IPS-11a (cell line): ENCODE results near the gene BAZ2B.
"Not testable (repeated sequence)": the region's sequence is repeated elsewhere in the genome, so short reads cannot be mapped to it uniquely, and the experiment has no call there.

Source experiments
- H3K4me3 ChIP-seq: one replicate; pipeline ENCODE4 v1.5.1; 2013; ENCODE audit warnings: low read depth, low read length, control low read depth

Gene BAZ2B

GRCh38 chr2:159616286-159616701 is at the start of gene BAZ2B:
BAZ2B (minus strand) TSS chr2:159616548; CDS start chr2:159478719, 137,829 bp downstream.
- peak within 1 kb of the TSS; percentile 91 for H3K4me3 ChIP-seq

- H3K4me3 ChIP-seq, result no peak overlapping the region
Measured at GRCh38 chr2:159661286-159661685, 44.9 kb upstream of the BAZ2B start.

GRCh38 chr2:159658881-159659873 is 42.8 kb upstream of the BAZ2B start:
- no peak overlapping the region for H3K4me3 ChIP-seq

GRCh38 chr2:159653962-159654361 is 37.6 kb upstream of the BAZ2B start:
- H3K4me3 ChIP-seq, result no peak overlapping the region

- no peak overlapping the region for H3K4me3 ChIP-seq
Measured at GRCh38 chr2:159651884-159652283, 35.5 kb upstream of the BAZ2B start.

GRCh38 chr2:159650574-159650973 is 34.2 kb upstream of the BAZ2B start:
- no peak overlapping the region for H3K4me3 ChIP-seq

- H3K4me3 ChIP-seq, result no peak overlapping the region
Measured at GRCh38 chr2:159648643-159649042, 32.3 kb upstream of the BAZ2B start.

GRCh38 chr2:159647667-159648066 is 31.3 kb upstream of the BAZ2B start:
- H3K4me3 ChIP-seq, result no peak overlapping the region

- H3K4me3 ChIP-seq, result no peak overlapping the region
Measured at GRCh38 chr2:159640176-159640575, 23.8 kb upstream of the BAZ2B start.

- no peak overlapping the region for H3K4me3 ChIP-seq
Measured at GRCh38 chr2:159639712-159640111, 23.4 kb upstream of the BAZ2B start.

GRCh38 chr2:159639071-159639470 is 22.7 kb upstream of the BAZ2B start:
- no peak overlapping the region for H3K4me3 ChIP-seq

- no peak overlapping the region for H3K4me3 ChIP-seq
Measured at GRCh38 chr2:159637988-159638501, 21.7 kb upstream of the BAZ2B start.

GRCh38 chr2:159637240-159637639 is 20.9 kb upstream of the BAZ2B start:
- H3K4me3 ChIP-seq, result no peak overlapping the region

- no peak overlapping the region for H3K4me3 ChIP-seq
Measured at GRCh38 chr2:159635006-159635789, 18.9 kb upstream of the BAZ2B start.

GRCh38 chr2:159633219-159633618 is 16.9 kb upstream of the BAZ2B start:
- no peak overlapping the region for H3K4me3 ChIP-seq

GRCh38 chr2:159625628-159626027 is 9.3 kb upstream of the BAZ2B start:
- not testable (repeated sequence) for H3K4me3 ChIP-seq

- no peak overlapping the region for H3K4me3 ChIP-seq
Measured at GRCh38 chr2:159623436-159623835, 7.1 kb upstream of the BAZ2B start.

- no peak overlapping the region for H3K4me3 ChIP-seq
Measured at GRCh38 chr2:159622966-159623365, 6.6 kb upstream of the BAZ2B start.

GRCh38 chr2:159620796-159621195 is 4.4 kb upstream of the BAZ2B start:
- H3K4me3 ChIP-seq, result no peak overlapping the region

GRCh38 chr2:159617646-159618045 is 1.3 kb upstream of the BAZ2B start:
- no peak overlapping the region for H3K4me3 ChIP-seq

- H3K4me3 ChIP-seq, result peak overlapping the region; percentile 91
Measured at GRCh38 chr2:159617100-159617499, 752 bp upstream of the BAZ2B start.
